LoVo (cell line): ENCODE results near the gene SLCO1C1.

Source experiments
- DNase-seq: peaks from one replicate; pipeline ENCODE4 v3.0.0-alpha.2; 2016; ENCODE audit warnings: low spot score

Gene SLCO1C1

DNA sequence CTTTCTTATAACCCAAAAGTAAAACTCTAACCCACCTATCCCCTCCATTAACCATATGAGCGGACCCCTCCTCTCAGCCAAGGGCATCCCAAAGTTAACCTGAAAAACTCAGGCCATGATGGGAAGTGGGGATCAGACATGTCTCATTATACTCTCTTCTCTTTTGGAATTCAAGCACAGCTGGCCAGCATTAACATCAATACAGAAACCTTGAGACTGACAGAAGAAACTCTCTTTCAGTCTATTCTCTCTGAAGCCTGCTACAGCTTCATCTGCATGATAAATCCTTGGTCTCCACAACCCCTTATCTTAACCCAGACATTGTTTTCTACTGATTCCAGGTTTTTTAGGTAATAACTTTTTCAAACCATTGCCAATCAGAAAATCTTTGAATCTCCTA lies 97.8 kb downstream of the SLCO1C1 start:
- no peak for DNase-seq

DNA sequence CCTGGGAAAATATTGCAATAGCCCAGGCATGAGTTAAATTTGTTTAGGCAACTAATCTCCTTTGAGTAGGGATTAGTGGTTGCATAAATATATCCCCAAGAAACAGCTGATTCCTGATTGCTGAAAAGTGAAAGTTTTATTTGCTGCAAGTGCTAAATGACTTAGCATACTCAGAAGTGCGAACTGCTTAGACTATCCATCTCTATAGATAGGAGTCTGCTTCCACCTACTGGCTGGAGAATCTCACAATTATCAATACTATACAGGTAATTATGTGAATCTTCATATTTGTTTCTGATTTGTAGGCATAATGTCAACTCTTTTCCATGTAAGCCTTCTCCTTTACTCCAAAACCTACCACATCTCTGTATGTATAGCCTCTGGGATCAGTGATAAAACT lies 103.4 kb downstream of the SLCO1C1 start:
- no peak for DNase-seq

- no peak for DNase-seq
Observed at GRCh38 chr12:20800160-20800559, 105.0 kb downstream of the SLCO1C1 start.

- no peak for DNase-seq
Observed at GRCh38 chr12:20801035-20801434, 105.9 kb downstream of the SLCO1C1 start.
